ENCODE results near the gene PIP4P1.
"Not testable (repeated sequence)": the region's sequence is repeated elsewhere in the genome, so short reads cannot be mapped to it uniquely, and the experiment has no call there.

PIP4P1 gene

DNA sequence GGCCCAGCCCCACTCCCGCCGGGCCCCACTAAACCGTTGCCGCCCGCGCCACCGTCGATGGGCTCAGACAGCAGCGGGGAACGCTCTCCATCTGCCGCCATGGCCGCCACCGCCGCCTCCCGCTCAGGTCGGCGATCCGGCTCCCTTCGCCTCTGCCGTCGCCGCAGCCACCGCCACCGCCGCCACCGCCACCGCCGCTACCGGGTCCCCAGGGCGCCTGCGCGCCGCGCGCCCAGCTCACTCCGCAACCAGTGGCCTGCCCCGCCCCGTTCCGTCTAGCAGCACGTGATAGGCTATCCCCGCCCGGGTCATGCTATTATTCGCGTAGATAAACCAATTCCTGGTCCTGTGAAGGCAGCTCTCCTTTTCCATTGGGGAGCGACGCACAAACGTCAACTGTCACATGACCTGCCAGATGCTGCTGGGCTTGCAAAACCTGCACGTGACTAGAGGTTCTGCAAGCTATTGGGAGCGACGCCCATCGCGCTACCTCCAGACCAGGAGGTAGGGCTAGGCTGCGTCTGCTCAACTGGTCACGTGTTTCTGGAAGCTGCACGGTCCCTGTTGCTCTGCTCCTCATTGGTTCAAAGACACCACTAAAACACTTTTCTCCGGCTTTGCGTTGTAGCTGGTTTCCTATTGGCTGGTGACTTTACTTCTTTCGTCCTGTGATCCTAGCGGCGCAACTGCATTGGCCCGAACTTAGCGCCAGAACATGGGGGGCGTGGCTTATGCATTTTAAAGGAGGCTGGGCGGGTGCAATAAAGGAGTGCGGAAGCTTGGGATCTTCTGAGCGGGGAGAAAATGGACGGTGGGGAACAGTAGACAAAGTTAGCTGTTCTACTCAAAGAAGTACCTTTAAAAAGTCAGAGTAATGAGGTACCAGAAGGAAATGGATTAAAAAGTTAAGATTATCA is at the start of gene PIP4P1:
TSS of gene PIP4P1 (minus strand) at position 210 of the 917 bp plus-strand sequence. CDS start at position 101, 109 bp downstream.
- DNase-seq = peak; percentile 98

- no peak for DNase-seq
These were observed 47.1 kb upstream of the PIP4P1 start for GRCh38 chr14:20508367-20508766.

GRCh38 chr14:20507537-20507936 is 46.3 kb upstream of the PIP4P1 start:
- not testable (repeated sequence) for DNase-seq

DNA sequence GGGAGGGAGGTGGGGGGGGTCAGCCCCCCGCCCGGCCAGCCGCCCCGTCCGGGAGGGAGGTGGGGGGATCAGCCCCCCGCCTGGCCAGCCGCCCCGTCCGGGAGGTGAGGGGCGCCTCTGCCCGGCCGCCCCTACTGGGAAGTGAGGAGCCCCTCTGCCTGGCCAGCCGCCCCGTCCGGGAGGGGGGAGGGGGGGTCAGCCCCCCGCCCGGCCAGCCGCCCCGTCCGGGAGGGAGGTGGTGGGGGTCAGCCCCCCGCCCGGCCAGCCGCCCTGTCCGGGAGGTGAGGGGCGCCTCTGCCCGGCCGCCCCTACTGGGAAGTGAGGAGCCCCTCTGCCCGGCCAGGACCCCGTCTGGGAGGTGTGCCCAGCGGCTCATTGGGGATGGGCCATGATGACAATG is 45.5 kb upstream of the PIP4P1 start:
- DNase-seq = not testable (repeated sequence)

GRCh38 chr14:20506276-20506675 is 45.0 kb upstream of the PIP4P1 start:
- not testable (repeated sequence) for DNase-seq

GRCh38 chr14:20503898-20504297 is 42.7 kb upstream of the PIP4P1 start:
- no peak for DNase-seq

DNA sequence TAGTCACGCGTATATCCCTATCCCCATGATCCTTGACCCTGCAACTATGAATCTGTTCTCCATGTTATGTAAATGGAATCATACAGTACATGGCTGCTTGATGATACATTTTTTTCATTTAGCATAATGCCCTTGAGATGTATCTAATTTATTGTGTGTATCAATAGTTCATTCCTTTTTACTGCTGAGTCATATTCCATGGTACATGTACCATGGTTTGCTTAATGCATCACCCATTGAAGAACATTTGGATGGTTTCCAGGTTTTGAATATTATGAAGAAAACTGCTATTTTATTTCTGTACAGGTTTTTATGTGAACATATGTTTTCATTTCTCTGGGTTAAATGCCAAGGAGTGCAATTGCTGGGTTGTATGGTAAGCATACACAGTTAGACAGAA is 40.1 kb upstream of the PIP4P1 start:
- no peak for DNase-seq

DNA sequence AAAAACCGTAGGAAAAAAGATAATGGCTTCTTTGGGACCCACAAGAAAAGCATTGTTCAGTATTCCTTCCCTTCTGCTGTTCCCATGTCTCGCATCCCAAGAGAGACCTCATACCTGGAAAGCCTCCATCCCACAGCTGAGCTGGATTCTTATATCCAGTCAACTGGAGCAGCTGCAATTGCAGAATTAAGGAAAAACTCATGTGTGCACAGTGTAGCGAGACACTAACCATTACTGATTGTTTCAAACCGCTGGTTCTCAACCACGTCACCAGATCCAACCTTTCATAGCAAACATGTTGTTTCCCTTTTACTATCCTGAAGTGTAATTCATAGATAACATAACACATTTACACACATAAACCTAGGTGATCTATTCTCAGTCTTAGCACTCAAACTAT is 38.6 kb upstream of the PIP4P1 start:
- DNase-seq = no peak

DNA sequence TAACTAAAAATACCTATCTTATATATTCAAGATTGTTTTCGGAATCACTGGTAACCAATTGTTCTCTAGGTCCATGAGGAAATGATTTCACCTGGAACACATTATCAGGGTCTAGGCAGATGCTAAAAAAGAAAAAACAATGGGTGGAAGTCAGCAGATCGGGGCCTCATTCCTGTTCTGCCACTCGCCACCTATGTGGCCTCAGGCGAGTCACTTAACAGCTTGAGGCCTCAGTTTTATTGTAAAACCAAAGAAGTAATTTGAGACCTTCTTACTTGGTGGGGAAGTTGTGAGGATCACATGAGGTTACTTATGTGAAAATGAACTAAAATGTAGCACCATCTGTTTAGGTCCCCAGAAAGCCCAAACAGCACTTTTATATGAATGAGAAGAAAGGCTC is 37.9 kb upstream of the PIP4P1 start:
- no peak for DNase-seq

GRCh38 chr14:20498622-20499021 is 37.4 kb upstream of the PIP4P1 start:
- no peak for DNase-seq

DNA sequence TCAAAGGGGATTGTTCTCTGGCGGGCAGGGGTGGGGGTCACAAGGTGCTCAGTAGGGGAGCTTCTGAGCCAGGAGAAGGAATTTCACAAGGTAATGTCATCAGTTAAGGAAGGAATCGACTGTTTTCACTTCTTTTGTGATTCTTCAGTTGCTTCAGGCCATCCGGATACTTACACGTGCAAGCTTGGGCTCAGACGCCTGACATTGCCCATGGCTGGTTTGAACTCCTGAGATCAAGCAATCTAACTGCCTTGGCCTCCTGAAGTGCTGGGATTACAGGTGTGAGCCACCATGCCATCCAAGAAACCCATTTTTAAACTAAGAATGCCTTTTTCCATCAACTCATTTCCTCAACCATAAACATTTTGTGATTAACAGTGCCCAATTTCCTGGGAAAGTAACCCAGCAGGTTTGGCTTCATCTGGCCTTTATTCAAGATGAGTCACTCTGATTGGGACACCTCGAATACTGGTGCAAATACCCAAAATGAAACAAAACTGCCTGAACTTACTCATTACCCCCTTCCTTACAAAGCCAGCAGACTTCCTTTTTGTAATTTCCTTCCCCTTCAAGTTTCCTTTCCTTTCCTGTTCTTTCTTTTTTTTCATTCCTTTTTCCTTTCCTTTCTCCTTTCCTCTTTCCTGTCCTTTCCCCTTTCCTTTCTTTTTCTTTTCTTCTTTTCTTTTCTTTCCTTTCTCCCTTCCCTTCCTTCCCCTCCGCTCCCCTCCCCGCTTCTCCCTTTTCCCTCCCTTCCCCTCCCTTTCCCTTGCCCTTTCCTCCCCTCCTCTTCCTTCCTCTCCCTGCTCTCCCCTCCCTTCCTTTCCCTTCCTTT is 33.9 kb upstream of the PIP4P1 start:
- DNase-seq = no peak

GRCh38 chr14:20493634-20494033 is 32.4 kb upstream of the PIP4P1 start:
- no peak for DNase-seq

GRCh38 chr14:20492486-20492885 is 31.3 kb upstream of the PIP4P1 start:
- no peak for DNase-seq

DNA sequence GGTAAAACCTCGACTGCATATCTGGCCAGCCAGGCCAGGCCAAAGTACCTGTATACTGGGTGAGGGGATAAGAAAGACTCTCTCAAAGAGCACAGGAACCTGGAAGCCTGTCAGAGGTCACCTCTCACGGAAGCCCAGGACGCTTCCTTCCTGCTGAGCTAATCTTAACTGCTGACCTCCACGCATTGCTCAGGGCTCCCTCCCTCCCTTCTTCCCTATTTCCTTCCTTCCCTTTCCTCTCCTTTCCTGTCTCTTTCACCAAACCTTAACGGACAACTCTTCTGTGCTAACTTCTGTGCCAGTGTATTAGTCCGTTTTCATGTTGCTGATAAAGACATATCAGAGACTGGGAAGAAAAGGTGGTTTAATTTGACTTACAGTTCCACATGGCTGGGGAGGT is 29.3 kb upstream of the PIP4P1 start:
- DNase-seq = no peak

- DNase-seq = peak; percentile 12
These were observed 28.1 kb upstream of the PIP4P1 start for GRCh38 chr14:20489093-20489994.

DNA sequence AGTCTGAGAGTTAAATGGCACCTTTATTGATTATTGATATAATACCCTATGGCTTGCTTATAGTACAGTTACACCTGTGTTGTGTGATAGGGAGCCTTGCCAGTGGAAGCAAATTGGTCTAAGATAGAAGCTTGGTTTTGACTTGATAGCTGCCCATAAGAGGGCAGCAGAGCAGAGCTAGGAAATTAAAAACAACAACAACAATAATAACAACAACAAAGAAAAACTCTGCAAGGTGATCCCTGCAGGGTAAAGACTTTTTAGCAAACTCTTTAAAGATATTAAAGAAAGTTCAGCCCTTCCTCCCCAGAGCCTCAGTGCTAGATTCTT is 26.1 kb upstream of the PIP4P1 start:
- DNase-seq = no peak

DNA sequence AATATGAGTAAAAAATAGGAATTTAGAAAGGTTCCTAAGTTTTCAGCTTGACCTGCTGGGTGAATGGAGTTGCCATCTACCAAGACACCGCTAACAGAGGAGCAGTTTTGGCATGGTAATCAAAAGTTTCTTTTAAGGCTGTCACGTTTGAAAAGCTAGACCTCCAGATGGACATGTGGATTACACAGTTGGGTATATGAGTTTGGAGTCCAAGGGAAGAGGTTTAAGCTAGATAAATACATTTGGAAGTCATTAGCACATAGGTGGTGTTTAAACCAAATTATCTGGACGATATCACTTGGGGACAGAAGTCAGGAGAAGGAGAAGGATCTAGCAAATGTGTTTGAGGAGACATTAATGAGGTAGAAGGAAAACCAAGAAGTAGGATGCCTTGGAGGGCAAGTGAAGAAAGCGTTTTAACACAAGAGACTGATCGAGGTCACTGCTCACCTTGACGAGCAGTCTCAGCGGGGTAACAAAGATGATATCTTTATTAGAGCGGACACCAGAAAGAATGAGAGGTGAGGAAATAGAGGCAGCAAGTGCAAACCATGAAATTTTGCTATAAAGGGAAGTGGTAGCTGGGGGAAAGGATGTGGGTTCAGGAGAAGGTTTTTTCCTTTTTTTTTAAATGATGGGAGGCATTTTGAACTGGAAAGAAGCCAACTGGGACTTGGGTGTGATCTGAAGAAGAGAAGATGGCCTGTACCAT is 25.6 kb upstream of the PIP4P1 start:
- no peak for DNase-seq

DNA sequence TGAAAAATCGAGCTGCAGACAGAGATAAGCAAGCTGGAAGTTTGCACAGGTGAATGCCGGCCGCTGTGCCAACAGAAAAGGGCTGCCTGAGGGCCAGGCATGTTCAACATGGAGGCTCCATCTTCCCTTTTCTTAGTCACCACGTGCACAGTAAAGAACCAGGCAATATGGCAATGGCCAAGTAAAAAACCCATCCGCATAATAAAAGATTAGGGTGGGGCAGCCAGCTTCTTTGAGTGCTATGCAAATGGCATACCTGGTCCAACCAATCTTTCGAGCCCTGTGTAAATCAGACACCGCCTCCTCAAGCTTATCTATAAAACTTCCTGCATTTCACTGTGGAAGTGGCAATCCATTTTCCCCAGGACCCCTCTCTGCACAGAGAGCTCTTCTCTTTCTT is 24.7 kb upstream of the PIP4P1 start:
- DNase-seq = no peak

- DNase-seq = no peak
These were observed 21.1 kb upstream of the PIP4P1 start for GRCh38 chr14:20482382-20482781.

DNA sequence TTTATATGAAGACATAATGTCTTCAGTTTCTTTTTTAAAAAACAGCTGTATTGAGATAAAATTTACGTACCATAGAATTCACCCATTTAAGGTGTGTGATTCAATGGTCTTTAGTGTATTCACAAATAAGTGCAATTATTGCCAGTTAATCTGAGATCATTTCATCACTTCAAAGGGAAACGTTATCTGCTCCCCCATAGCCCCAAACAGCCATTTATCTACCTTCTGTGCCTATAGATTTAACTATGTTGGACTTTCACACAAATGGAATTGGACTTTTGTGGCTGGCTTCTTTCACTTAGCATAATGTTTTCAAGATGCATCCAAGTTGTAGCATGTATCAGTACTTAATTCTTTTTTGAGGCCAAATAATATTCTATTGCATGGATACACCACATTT is 17.7 kb upstream of the PIP4P1 start:
- DNase-seq = no peak

DNA sequence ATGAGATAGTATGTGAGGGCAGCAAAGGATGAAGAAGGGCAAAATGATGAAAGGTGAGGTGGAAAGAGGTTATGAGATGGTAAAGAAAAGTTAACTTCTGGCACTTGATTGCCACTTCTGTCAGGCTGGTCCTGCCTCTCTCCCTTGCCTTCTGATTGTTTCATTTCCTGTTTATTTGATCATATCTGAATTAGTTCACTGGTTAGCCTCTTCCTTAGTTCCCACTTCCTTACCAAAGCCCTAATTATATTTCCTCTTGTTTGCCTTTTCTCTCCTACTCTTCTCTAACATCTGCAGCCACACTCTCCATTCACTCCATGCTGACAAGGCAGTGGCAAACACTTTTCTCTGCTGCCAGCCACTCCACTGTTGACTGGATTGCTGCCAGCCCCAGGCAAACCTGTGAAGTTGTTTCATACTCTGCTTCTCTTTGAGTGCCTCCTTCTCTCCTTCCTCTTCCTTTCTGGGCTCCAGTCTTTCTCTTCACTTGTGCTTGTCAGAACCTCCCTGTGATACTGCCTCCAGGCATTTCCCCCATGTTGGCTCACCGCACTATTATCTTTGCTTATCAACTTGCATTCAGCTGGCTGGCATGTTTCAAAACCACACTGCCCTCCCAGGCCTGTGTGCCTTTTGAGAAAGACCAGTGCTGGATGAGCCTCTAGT is 16.1 kb upstream of the PIP4P1 start:
- DNase-seq = peak; percentile 36

DNA sequence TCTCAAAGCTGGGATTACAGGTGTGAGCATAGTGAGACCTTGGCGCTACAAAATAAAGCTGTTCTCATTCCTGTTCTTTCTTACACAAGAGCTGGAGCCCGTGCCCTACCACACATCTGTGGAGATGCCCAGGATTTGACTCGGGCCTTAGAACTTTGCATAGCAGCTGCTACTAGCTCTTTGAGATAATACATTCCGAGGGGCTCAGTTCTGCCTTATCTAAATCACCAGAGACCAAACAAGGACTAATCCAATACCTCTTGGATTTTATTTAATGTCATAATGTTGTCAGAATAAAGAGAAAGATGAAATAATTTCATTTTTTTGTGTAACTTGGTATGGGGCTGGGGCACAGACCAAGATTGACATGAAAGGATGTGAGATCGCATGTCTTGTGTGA is 15.5 kb upstream of the PIP4P1 start:
- DNase-seq = no peak

All from activated gamma-delta T cell treated with Interleukin-2 at 50 U/mL for 16 hours (primary cell).